Lower lobe of right lung (tissue), 2 donors: ENCODE results near the gene KAT2B. TPM values are rescaled to one million over a fixed set of nuclear protein-coding genes. Genes with fewer than 3 reads are reported as not detected.

Source experiments
- ATAC-seq, 2 donors: fragments of 200-7000 bp; cut with Tn5 transposase; one replicate each; pipeline ENCODE4 v1.9.1; 2020 to 2022; ENCODE audit warnings: mild to moderate bottlenecking in 2 of 2, moderate library complexity in 2 of 2
- DNase-seq: peaks from one replicate; pipeline ENCODE4 v3.0.0-alpha.2; 2020
- H3K27ac ChIP-seq: fragments of 200-600 bp; one replicate; pipeline ENCODE4 v1.8.0; 2022
- H3K27me3 ChIP-seq: fragments of 200-600 bp; one replicate; pipeline ENCODE4 v1.8.0; 2022; ENCODE audit warnings: low read depth
- H3K36me3 ChIP-seq: fragments of 200-600 bp; one replicate; pipeline ENCODE4 v1.8.0; 2022; ENCODE audit warnings: mild to moderate bottlenecking
- H3K4me1 ChIP-seq: fragments of 200-600 bp; one replicate; pipeline ENCODE4 v1.8.0; 2022
- H3K4me3 ChIP-seq: fragments of 200-600 bp; one replicate; pipeline ENCODE4 v1.8.0; 2022; ENCODE audit warnings: mild to moderate bottlenecking
- H3K9me3 ChIP-seq: fragments of 200-600 bp; one replicate; pipeline ENCODE4 v1.8.0; 2022
- intact Hi-C: fragments of 100-400 bp; cut with DNase I; formaldehyde crosslinking; loops from one replicate; pipeline ENCODE4 v1.11.0; 2022
- total RNA-seq: library from RNA; stranded (reverse); fragmentation: NEBNext Ultra II Directional; extraction: Animal tissue kit (Norgen Biotek cat#: 25700); gene quantifications from one replicate; pipeline ENCODE4 v1.2.1, GENCODE V29; 2021
- TF ChIP-seq, protein P1 (sequence below): fragments of 200-600 bp; IDR thresholded peaks from one replicate; pipeline ENCODE4 v1.8.0; 2022; ENCODE audit warnings: antibody characterized with exemption, mild to moderate bottlenecking
- donor health status: DM: no; HTN: yes; CAD: no; lungs with severe emphysema.

KAT2B gene
- total RNA-seq, 1 donor from 2014 or later = 41.4 TPM

DNA sequence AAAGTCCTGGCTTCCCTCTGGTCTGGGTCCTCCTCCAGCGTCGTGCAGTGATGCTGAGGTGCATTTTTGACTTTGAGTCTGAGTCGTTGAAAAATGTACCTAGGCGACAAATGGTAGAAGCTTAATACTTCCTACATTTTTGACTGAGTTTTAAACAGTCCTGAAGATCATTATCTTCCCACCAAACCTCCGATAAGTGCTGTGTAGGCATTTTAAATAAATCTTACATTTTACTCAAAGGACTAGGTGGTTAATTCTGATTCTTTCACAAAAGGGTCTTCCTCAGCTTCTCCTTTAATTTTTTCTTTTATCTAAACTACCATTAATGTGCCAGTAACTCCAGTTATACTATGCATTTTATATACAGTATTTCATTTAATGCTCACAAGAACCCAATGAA, 70.6 kb downstream of the KAT2B start:
- Histone ChIP-seq H3K9me3 (no peaks in the 10 kb centered on the region), H3K36me3 (peaks cover 37% of the 10 kb centered on the region), H3K27ac (no peak overlapping the region), H3K27me3 (no peaks in the 10 kb centered on the region), H3K4me1 (no peaks in the 10 kb centered on the region), H3K4me3 (no peak overlapping the region)
- intact Hi-C loops = no loop called here
- DNase-seq (no peak), ATAC-seq (no peak)
- TF ChIP-seq, protein P1, sequence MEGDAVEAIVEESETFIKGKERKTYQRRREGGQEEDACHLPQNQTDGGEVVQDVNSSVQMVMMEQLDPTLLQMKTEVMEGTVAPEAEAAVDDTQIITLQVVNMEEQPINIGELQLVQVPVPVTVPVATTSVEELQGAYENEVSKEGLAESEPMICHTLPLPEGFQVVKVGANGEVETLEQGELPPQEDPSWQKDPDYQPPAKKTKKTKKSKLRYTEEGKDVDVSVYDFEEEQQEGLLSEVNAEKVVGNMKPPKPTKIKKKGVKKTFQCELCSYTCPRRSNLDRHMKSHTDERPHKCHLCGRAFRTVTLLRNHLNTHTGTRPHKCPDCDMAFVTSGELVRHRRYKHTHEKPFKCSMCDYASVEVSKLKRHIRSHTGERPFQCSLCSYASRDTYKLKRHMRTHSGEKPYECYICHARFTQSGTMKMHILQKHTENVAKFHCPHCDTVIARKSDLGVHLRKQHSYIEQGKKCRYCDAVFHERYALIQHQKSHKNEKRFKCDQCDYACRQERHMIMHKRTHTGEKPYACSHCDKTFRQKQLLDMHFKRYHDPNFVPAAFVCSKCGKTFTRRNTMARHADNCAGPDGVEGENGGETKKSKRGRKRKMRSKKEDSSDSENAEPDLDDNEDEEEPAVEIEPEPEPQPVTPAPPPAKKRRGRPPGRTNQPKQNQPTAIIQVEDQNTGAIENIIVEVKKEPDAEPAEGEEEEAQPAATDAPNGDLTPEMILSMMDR = no peak

DNA sequence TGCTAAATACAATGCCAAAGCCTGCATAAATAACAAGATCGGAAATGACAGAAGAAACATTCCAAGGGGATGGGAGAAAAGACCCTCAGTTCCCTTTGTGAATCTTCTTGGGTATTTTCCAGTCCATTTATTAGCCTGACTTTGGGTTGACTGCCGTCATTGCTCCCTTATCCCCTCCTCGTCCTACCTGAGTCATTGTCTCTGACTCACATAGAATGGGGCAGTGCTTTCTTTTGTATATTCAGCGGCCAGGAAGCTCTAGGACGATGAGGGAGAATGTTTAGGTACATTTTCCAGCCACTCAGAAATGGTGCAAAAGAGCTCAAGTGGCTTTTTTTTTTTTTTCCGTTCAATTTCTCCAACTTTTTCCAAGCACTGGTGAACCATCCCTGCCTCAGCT, 71.6 kb downstream of the KAT2B start:
- DNase-seq (no peak), ATAC-seq (no peak)
- Histone ChIP-seq H3K4me1 (no peaks in the 10 kb centered on the region), H3K27ac (no peak overlapping the region), H3K36me3 (peaks cover 47% of the 10 kb centered on the region), H3K27me3 (no peaks in the 10 kb centered on the region), H3K9me3 (no peaks in the 10 kb centered on the region), H3K4me3 (no peak overlapping the region)
- intact Hi-C loops = no loop called here
- TF ChIP-seq, protein P1 = no peak

DNA sequence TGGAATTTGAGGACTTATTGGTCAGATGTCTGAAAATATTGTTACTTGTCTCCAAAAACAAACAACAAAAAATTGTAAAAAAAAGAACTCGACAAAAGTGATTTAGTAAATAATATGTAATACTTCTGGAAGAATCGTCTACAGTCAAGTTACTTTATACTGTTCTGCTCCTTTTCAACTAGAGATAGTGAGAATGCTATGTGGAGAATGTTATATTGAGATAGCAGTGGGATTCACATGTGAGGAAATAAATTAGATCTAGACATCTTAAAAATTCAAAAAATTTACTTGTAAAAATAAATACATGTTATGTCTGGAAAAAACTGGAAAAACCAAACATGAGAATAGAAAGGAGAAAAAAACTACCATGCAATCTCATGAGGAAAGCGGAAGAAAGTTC, 80.8 kb downstream of the KAT2B start:
- no peak for ATAC-seq
- peaks cover 61% of the 10 kb centered on the region for H3K36me3 ChIP-seq

DNA sequence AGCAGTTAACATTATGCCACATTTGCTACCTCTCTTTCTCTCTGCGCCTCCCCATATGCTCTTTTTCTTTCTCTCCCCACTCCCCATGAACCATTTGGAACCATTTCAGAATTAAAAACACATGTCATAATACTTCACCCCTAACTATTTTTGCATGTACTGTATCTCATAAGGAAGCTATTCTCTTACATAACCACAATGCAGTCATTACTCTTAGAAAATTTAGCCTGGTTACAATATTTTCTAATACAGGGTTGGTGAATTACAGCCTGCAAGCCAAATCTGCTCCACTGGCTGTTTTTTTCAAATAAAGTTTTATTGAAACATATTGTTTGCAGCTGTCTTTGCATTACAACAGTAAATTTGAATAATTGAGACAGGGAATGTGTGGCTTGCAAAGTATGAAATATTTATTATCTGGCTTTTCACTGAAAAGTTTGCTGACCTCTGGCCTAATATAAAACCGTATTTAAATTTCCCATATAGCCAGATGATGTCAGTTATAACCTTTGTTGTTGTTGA, 82.9 kb downstream of the KAT2B start:
- intact Hi-C loops = no loop called here
- Histone ChIP-seq H3K36me3 (peaks cover 62% of the 10 kb centered on the region), H3K9me3 (no peaks in the 10 kb centered on the region), H3K4me3 (no peak overlapping the region), H3K4me1 (no peaks in the 10 kb centered on the region), H3K27ac (no peak overlapping the region), H3K27me3 (no peaks in the 10 kb centered on the region)
- TF ChIP-seq, protein P1 = no peak
- no peak for ATAC-seq
- no peak for DNase-seq

More for the DNA sequence above, 80.8 kb downstream of the KAT2B start:
- H3K27me3 ChIP-seq = no peaks in the 10 kb centered on the region
- no peak overlapping the region for H3K27ac ChIP-seq
- no peak overlapping the region for H3K4me3 ChIP-seq
- DNase-seq = no peak
- H3K9me3 ChIP-seq = no peaks in the 10 kb centered on the region
- TF ChIP-seq, protein P1 = no peak
- H3K4me1 ChIP-seq = no peaks in the 10 kb centered on the region
- intact Hi-C loops = no loop called here

DNA sequence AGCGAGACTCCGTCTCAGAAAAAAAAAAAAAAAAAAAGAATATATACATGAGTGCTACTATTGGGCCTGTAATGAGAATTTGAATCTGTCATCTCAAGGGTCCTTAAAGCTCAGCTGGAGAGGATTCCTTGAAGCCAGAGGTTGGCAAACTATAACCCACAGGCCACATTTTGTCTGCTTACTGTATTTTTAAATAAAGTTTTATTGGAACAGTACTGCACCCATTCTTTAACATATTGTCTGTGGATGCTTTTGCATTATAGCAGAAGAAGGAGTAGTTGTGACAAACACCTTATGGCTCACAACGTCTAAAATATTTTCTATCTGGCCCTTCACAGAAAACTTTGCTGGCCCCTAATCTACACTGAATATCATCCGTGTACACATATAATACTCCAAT, 85.0 kb downstream of the KAT2B start:
- intact Hi-C loops = no loop called here
- TF ChIP-seq, protein P1 = no peak

More for the DNA sequence above, 85.0 kb downstream of the KAT2B start:
- H3K4me3 ChIP-seq = no peak overlapping the region
- H3K36me3 ChIP-seq = peaks cover 49% of the 10 kb centered on the region
- DNase-seq (no peak), ATAC-seq (no peak)
- H3K9me3 ChIP-seq = no peaks in the 10 kb centered on the region
- no peaks in the 10 kb centered on the region for H3K27me3 ChIP-seq
- no peak overlapping the region for H3K27ac ChIP-seq
- no peaks in the 10 kb centered on the region for H3K4me1 ChIP-seq
